GM19463 (cell line): ENCODE measurements around the gene EMC9.

Experiments used
- ATAC-seq: cut with Tn5 transposase; IDR thresholded peaks from one replicate; pipeline ENCODE4 v1.9.1; 2021; ENCODE audit warnings: mild to moderate bottlenecking, moderate library complexity; ENCODE audit not compliant: unreplicated experiment

Gene EMC9

GRCh38 chr14:24149302-24149969, 8.0 kb upstream of the EMC9 start:
- ATAC-seq = no peak

GRCh38 chr14:24147761-24148428, 6.5 kb upstream of the EMC9 start:
- ATAC-seq = no peak

- peak; percentile 83 for ATAC-seq
These were observed 5.8 kb upstream of the EMC9 start, which contains the start of gene RNF31 for GRCh38 chr14:24146978-24147760. RNF31 (plus strand) TSS chr14:24147498; CDS start chr14:24147699, 201 bp downstream.

- ATAC-seq = peak; percentile 62
These were observed 5.1 kb upstream of the EMC9 start, which contains the start of gene PSME2 for GRCh38 chr14:24146453-24146977. PSME2 (minus strand) TSS chr14:24146610; CDS start chr14:24146581, 29 bp downstream.

GRCh38 chr14:24145690-24146452, 4.5 kb upstream of the EMC9 start:
- ATAC-seq = no peak

- ATAC-seq = no peak
These were observed 3.8 kb upstream of the EMC9 start for GRCh38 chr14:24145219-24145618.

- ATAC-seq = no peak
These were observed 3.1 kb upstream of the EMC9 start for GRCh38 chr14:24144451-24144850.

- no peak for ATAC-seq
These were observed 2.1 kb upstream of the EMC9 start for GRCh38 chr14:24143511-24143910.

- ATAC-seq = no peak
These were observed 2.0 kb downstream of the EMC9 start for GRCh38 chr14:24139272-24139934.

GRCh38 chr14:24138396-24139271, 2.8 kb downstream of the EMC9 start:
- no peak for ATAC-seq

- no peak for ATAC-seq
These were observed 3.6 kb downstream of the EMC9 start for GRCh38 chr14:24137529-24138395.

- no peak for ATAC-seq
These were observed 4.5 kb downstream of the EMC9 start for GRCh38 chr14:24136684-24137528.

- ATAC-seq = peak; percentile 88
These were observed 5.3 kb downstream of the EMC9 start, which contains the start of gene PSME1 for GRCh38 chr14:24135834-24136683. PSME1 (plus strand) TSS chr14:24136194; CDS start chr14:24136263, 69 bp downstream.

GRCh38 chr14:24135584-24135833, 5.9 kb downstream of the EMC9 start:
- ATAC-seq = no peak

- ATAC-seq = no peak
These were observed 7.7 kb downstream of the EMC9 start for GRCh38 chr14:24133735-24134134.

GRCh38 chr14:24132976-24133375, 8.4 kb downstream of the EMC9 start:
- ATAC-seq = no peak
